ENCODE measurements around the gene GPR84. TPM values are rescaled to one million over a fixed set of nuclear protein-coding genes. Genes with fewer than 3 reads are reported as not detected.

GPR84 gene
- total and polyA plus RNA-seq, 2 of the 13 experiments (the other 11 are each of a cell fraction or from before 2014, with no cell fraction given): not detected

- no peak for TF ChIP-seq SETDB1 (CRISPR knock-in tag; IDR thresholded peaks at IDR 0.05; ENCODE audit: borderline replicate concordance)
- TF ChIP-seq BORCS8-MEF2B (CRISPR knock-in tag; IDR thresholded peaks at IDR 0.05): no peak
- no peak for TF ChIP-seq EEA1 (CRISPR knock-in tag; IDR thresholded peaks at IDR 0.05; ENCODE audit: borderline replicate concordance)
- TF ChIP-seq, protein P1, sequence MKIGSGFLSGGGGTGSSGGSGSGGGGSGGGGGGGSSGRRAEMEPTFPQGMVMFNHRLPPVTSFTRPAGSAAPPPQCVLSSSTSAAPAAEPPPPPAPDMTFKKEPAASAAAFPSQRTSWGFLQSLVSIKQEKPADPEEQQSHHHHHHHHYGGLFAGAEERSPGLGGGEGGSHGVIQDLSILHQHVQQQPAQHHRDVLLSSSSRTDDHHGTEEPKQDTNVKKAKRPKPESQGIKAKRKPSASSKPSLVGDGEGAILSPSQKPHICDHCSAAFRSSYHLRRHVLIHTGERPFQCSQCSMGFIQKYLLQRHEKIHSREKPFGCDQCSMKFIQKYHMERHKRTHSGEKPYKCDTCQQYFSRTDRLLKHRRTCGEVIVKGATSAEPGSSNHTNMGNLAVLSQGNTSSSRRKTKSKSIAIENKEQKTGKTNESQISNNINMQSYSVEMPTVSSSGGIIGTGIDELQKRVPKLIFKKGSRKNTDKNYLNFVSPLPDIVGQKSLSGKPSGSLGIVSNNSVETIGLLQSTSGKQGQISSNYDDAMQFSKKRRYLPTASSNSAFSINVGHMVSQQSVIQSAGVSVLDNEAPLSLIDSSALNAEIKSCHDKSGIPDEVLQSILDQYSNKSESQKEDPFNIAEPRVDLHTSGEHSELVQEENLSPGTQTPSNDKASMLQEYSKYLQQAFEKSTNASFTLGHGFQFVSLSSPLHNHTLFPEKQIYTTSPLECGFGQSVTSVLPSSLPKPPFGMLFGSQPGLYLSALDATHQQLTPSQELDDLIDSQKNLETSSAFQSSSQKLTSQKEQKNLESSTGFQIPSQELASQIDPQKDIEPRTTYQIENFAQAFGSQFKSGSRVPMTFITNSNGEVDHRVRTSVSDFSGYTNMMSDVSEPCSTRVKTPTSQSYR (CRISPR knock-in tag; IDR thresholded peaks at IDR 0.05; ENCODE audit: borderline replicate concordance): no peak
- TF ChIP-seq, protein P2, sequence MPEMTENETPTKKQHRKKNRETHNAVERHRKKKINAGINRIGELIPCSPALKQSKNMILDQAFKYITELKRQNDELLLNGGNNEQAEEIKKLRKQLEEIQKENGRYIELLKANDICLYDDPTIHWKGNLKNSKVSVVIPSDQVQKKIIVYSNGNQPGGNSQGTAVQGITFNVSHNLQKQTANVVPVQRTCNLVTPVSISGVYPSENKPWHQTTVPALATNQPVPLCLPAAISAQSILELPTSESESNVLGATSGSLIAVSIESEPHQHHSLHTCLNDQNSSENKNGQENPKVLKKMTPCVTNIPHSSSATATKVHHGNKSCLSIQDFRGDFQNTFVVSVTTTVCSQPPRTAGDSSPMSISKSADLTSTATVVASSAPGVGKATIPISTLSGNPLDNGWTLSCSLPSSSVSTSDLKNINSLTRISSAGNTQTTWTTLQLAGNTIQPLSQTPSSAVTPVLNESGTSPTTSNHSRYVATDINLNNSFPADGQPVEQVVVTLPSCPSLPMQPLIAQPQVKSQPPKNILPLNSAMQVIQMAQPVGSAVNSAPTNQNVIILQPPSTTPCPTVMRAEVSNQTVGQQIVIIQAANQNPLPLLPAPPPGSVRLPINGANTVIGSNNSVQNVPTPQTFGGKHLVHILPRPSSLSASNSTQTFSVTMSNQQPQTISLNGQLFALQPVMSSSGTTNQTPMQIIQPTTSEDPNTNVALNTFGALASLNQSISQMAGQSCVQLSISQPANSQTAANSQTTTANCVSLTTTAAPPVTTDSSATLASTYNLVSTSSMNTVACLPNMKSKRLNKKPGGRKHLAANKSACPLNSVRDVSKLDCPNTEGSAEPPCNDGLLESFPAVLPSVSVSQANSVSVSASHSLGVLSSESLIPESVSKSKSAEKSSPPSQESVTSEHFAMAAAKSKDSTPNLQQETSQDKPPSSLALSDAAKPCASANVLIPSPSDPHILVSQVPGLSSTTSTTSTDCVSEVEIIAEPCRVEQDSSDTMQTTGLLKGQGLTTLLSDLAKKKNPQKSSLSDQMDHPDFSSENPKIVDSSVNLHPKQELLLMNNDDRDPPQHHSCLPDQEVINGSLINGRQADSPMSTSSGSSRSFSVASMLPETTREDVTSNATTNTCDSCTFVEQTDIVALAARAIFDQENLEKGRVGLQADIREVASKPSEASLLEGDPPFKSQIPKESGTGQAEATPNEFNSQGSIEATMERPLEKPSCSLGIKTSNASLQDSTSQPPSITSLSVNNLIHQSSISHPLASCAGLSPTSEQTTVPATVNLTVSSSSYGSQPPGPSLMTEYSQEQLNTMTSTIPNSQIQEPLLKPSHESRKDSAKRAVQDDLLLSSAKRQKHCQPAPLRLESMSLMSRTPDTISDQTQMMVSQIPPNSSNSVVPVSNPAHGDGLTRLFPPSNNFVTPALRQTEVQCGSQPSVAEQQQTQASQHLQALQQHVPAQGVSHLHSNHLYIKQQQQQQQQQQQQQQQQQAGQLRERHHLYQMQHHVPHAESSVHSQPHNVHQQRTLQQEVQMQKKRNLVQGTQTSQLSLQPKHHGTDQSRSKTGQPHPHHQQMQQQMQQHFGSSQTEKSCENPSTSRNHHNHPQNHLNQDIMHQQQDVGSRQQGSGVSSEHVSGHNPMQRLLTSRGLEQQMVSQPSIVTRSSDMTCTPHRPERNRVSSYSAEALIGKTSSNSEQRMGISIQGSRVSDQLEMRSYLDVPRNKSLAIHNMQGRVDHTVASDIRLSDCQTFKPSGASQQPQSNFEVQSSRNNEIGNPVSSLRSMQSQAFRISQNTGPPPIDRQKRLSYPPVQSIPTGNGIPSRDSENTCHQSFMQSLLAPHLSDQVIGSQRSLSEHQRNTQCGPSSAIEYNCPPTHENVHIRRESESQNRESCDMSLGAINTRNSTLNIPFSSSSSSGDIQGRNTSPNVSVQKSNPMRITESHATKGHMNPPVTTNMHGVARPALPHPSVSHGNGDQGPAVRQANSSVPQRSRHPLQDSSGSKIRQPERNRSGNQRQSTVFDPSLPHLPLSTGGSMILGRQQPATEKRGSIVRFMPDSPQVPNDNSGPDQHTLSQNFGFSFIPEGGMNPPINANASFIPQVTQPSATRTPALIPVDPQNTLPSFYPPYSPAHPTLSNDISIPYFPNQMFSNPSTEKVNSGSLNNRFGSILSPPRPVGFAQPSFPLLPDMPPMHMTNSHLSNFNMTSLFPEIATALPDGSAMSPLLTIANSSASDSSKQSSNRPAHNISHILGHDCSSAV (CRISPR knock-in tag; IDR thresholded peaks at IDR 0.05; ENCODE audit: borderline replicate concordance): no peak
- TF ChIP-seq PAX8 (CRISPR knock-in tag; IDR thresholded peaks at IDR 0.05; ENCODE audit: borderline replicate concordance): no peak
- TF ChIP-seq RARA (CRISPR knock-in tag; IDR thresholded peaks at IDR 0.05): peak; percentile 24; the same call in 1 of the 2 replicates
- no peak for TF ChIP-seq HBP1 (CRISPR knock-in tag; IDR thresholded peaks at IDR 0.05; ENCODE audit: low read depth)
- TF ChIP-seq SNAPC2 (CRISPR knock-in tag; IDR thresholded peaks at IDR 0.05): no peak
- TF ChIP-seq PLRG1 (conservative IDR thresholded peaks at IDR 0.05): no peak
- TF ChIP-seq ZNF772 (CRISPR knock-in tag; IDR thresholded peaks at IDR 0.05): no peak
- peak; percentile 58; the same call in 1 of the 2 replicates for TF ChIP-seq TCF7 (IDR thresholded peaks at IDR 0.05; ENCODE audit: low read depth)
- TF ChIP-seq, protein P3, sequence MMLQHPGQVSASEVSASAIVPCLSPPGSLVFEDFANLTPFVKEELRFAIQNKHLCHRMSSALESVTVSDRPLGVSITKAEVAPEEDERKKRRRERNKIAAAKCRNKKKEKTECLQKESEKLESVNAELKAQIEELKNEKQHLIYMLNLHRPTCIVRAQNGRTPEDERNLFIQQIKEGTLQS (CRISPR knock-in tag; IDR thresholded peaks at IDR 0.05): no peak
- no peak for TF ChIP-seq KDM4B (CRISPR knock-in tag; IDR thresholded peaks at IDR 0.05)
- no peak for TF ChIP-seq HHEX (CRISPR knock-in tag; IDR thresholded peaks at IDR 0.05)
- no peak for TF ChIP-seq ZNF713 (CRISPR knock-in tag; IDR thresholded peaks at IDR 0.05)
- TF ChIP-seq HMGA1 (CRISPR knock-in tag; conservative IDR thresholded peaks at IDR 0.05): no peak
Observed at GRCh38 chr12:54328595-54329337, 35.5 kb downstream of the GPR84 start (continued).
